GM18861 (cell line): ENCODE results near the gene TSKU.

Experiments used
- ATAC-seq: cut with Tn5 transposase; IDR thresholded peaks from one replicate; pipeline ENCODE4 v1.9.1; 2021; ENCODE audit not compliant: unreplicated experiment

Gene TSKU

DNA sequence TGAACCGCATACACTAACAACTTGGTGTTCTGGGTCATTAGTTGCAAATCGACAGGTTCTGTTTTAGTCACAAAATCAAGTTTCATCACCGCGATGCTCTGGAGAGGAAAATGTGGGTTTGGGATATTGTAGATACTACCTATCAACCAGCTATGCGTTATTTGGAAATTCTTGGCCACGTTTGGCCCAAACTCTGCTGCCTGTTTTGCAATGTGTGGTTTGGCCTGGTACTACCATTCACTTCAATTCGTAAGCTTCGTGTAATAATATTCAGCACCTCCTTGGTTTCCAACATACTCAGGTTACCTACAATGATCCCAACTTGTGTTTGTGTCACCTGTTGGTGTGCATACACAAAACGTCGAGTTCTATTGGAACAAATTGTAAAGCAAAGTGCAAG lies 61.4 kb downstream of the TSKU start:
- ATAC-seq: no peak

DNA sequence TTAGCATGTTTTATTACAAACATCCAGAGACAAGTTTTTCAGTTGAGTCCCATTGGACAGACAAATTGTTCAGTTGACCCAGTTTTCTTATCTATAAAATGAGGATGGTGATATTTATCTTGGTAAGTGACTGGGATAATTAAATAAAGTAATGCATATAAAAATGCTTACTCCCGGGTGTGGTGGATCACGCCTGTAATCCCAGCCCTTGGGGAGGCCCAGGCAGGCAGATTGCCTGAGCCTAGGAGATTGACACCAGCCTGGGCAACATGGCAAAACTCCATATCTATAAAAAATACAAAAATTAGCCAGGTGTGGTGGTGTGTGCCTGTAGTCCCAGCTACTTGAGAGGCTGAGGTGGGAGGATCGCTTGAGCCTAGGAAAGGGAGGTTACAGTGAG lies 61.9 kb downstream of the TSKU start:
- no peak for ATAC-seq

DNA sequence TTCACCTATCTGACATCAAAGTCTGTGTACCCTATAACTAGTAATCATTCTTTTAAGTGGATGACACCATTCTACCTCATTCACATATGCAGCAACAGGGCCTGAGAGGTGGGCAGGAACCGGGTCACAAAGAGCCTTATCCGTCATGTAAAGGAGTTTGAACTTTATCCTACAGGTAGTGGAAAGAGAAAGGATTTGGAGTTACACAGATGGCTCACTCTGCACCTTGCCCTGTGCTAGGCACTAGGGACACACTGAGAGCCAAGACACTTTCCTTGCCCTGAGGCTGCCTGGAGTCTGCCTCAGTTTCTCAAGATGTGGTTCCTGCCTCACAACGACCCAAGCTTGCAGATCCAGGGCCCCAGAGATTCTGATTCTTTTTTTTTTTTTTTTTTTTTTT lies 63.3 kb downstream of the TSKU start:
- ATAC-seq: no peak
